Esophagus muscularis mucosa (tissue), 4 donors: ENCODE measurements around the gene ITPA. TPM values are rescaled to one million over a fixed set of nuclear protein-coding genes. Genes with fewer than 3 reads are reported as not detected.

Experiments
- DNase-seq: peaks from one replicate; pipeline ENCODE4 v3.0.0-alpha.2; 2017; ENCODE audit errors: extremely low spot score
- H3K27ac ChIP-seq, 4 donors: fragments of 200-600 bp; sonication (generic); replicated peaks in 1 of 4; 1 replicate in 3 of 4; 2 replicates in 1 of 4; pipeline ENCODE4 v1.5.1; 2016 to 2019; ENCODE audit warnings: mild to moderate bottlenecking in 1 of 4
- H3K27me3 ChIP-seq, 4 donors: fragments of 200-600 bp; sonication (generic); one replicate each; pipeline versions ENCODE4 v1.5.1 to v1.6.0; 2016 to 2019
- H3K36me3 ChIP-seq, 4 donors: fragments of 200-600 bp; sonication (generic); one replicate each; pipeline ENCODE4 v1.5.1; 2016 to 2019
- H3K4me1 ChIP-seq, 4 donors: fragments of 200-600 bp; sonication (generic); one replicate each; pipeline ENCODE4 v1.5.1; 2016 to 2019
- H3K4me3 ChIP-seq, 4 donors: fragments of 200-600 bp; sonication (generic); 1 replicate in 2 of 4; 2 replicates in 2 of 4; pipeline ENCODE4 v1.5.1; 2016 to 2019; ENCODE audit warnings: mild to moderate bottlenecking in 4 of 4, moderate library complexity in 1 of 4
- H3K9me3 ChIP-seq, 4 donors: fragments of 200-600 bp; sonication (generic); 1 replicate in 3 of 4; 2 replicates in 1 of 4; pipeline ENCODE4 v1.5.1; 2016 to 2019
- EP300 ChIP-seq: sonication (generic); formaldehyde crosslinking; IDR thresholded peaks from one replicate; pipeline ENCODE4 v1.6.1; 2017; ENCODE audit warnings: antibody characterized with exemption
- POLR2A ChIP-seq: fragments of 450-650 bp; IDR thresholded peaks from one replicate; pipeline ENCODE4 v1.6.1; 2017; ENCODE audit warnings: antibody characterized with exemption, moderate library complexity, mild to moderate bottlenecking, low read depth
- POLR2AphosphoS5 ChIP-seq, 2 donors: sonication (generic); formaldehyde crosslinking; IDR thresholded peaks; one replicate each; pipeline ENCODE4 v1.6.1; 2017; ENCODE audit warnings: antibody characterized with exemption in 2 of 2
- WGBS: methylation state at CpG from one replicate; pipeline ENCODE4 v1.1.5; 2018; 5-methylcytosine and 5-hydroxymethylcytosine counted together
- intact Hi-C: fragments of 100-400 bp; cut with DNase I; formaldehyde crosslinking; loops from one replicate; pipeline ENCODE4 v1.15.1; 2023
- total RNA-seq, 4 donors: library from RNA; depleted of rRNA; stranded (reverse); fragments of >200 nt; gene quantifications; one replicate each; pipeline versions ENCODE4 v1.1.0 to v1.2.1, GENCODE V29; 2016
- TF ChIP-seq, protein P1 (sequence below), 3 experiments: fragments of 200-600 bp in 2 of 3; fragments of 450-650 bp in 1 of 3; sonication (generic) in 2 of 3; IDR thresholded peaks; one replicate each; pipeline ENCODE4 v1.5.1; 2017 to 2019; ENCODE audit warnings: antibody characterized with exemption in 3 of 3, mild to moderate bottlenecking in 2 of 3, moderate library complexity in 1 of 3

The ITPA gene
- total RNA-seq, 4 donors from 2014 or later = 18.7 to 30.0 (median 27.8) TPM

GRCh38 chr20:3231889-3232588, 22.7 kb downstream of the ITPA start:
- no peak overlapping the region for H3K4me3 ChIP-seq
- TF ChIP-seq POLR2AphosphoS5 (IDR thresholded peaks at IDR 0.05) = no peak
- TF ChIP-seq, protein P1, sequence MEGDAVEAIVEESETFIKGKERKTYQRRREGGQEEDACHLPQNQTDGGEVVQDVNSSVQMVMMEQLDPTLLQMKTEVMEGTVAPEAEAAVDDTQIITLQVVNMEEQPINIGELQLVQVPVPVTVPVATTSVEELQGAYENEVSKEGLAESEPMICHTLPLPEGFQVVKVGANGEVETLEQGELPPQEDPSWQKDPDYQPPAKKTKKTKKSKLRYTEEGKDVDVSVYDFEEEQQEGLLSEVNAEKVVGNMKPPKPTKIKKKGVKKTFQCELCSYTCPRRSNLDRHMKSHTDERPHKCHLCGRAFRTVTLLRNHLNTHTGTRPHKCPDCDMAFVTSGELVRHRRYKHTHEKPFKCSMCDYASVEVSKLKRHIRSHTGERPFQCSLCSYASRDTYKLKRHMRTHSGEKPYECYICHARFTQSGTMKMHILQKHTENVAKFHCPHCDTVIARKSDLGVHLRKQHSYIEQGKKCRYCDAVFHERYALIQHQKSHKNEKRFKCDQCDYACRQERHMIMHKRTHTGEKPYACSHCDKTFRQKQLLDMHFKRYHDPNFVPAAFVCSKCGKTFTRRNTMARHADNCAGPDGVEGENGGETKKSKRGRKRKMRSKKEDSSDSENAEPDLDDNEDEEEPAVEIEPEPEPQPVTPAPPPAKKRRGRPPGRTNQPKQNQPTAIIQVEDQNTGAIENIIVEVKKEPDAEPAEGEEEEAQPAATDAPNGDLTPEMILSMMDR (IDR thresholded peaks at IDR 0.05) = no peak
- TF ChIP-seq EP300 = no peak
- no peak for TF ChIP-seq POLR2A
- H3K9me3 ChIP-seq = no peaks in the 10 kb centered on the region
- intact Hi-C loops = no loop called here
- peaks cover 0 to 6% (median 1%) of the 10 kb centered on the region in 4 donors for H3K36me3 ChIP-seq
- H3K4me1 ChIP-seq = no peaks in the 10 kb centered on the region
- 92% methylated on average over 14 of the region's 15 CpGs for WGBS
- DNase-seq = no peak
- no peak overlapping the region for H3K27ac ChIP-seq
- H3K27me3 ChIP-seq = peaks cover 0 to 30% (median 3%) of the 10 kb centered on the region in 4 donors

DNA sequence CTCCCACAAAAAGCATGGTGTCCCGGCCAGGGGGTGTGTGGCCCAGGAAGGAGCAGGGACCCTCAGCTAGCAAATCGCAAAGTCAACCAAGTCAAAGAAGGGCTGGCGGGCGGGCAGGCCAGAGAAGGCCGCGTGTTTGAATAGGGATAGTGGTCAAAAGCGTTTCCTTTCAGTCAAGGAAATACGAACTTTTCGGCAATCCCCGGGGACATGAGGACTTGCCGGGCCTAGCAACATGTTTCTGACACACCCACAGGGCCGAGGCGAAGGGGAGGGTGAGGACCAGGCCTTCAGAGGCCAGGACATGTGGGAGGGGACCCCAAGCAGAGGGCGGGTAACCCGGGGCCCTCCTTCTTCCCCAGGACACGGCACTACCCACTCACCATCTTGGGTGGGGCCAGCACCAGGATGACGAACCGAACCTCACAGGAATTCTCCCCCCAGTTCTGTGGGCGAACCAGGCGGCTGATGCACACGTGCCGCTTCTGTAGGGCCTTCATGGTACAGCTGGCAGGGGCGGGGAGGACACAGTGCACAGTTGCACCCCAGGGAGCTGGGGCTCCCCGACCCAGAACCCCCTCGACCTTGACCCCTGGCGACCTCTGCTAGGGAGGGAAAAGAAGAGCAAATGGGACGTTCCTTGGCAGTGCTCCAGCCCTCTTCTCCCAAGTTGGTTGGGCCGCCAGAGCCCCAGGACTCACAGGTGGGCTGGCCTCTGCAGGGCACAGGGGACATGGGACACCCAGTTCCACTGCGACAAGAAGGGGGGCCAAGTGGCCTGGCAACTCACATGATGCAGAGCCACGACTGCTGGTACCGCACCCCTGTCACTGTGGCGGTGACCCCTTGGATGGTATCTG, 24.1 kb downstream of the ITPA start:
- H3K27ac ChIP-seq = no peak overlapping the region
- H3K27me3 ChIP-seq = peaks cover 0 to 43% (median 12%) of the 10 kb centered on the region in 4 donors
- intact Hi-C loops = no loop called here
- no peaks in the 10 kb centered on the region for H3K9me3 ChIP-seq
- H3K36me3 ChIP-seq = no peaks in the 10 kb centered on the region
- no peak overlapping the region for H3K4me3 ChIP-seq
- WGBS = 92% methylated on average over 27 of the region's 32 CpGs
- peaks cover 6 to 9% (median 8%) of the 10 kb centered on the region in 4 donors for H3K4me1 ChIP-seq
- TF ChIP-seq, protein P1 (IDR thresholded peaks at IDR 0.05) = no peak
- no peak for TF ChIP-seq POLR2A
- TF ChIP-seq EP300 = no peak
- TF ChIP-seq POLR2AphosphoS5 (IDR thresholded peaks at IDR 0.05) = no peak
- no peak for DNase-seq

GRCh38 chr20:3233991-3234498, 24.7 kb downstream of the ITPA start:
- H3K27me3 ChIP-seq = peaks cover 5 to 50% (median 17%) of the 10 kb centered on the region in 4 donors
- no peak for DNase-seq
- H3K4me3 ChIP-seq = no peak overlapping the region
- H3K4me1 ChIP-seq = peaks cover 11 to 16% (median 15%) of the 10 kb centered on the region in 4 donors
- TF ChIP-seq, protein P1 (IDR thresholded peaks at IDR 0.05) = no peak
- TF ChIP-seq POLR2AphosphoS5 (IDR thresholded peaks at IDR 0.05) = no peak
- no peak for TF ChIP-seq POLR2A
- TF ChIP-seq EP300 = no peak
- H3K36me3 ChIP-seq = no peaks in the 10 kb centered on the region
- intact Hi-C loops = no loop called here
- 86% methylated on average over 25 of the region's 25 CpGs for WGBS
- H3K9me3 ChIP-seq = no peaks in the 10 kb centered on the region
- no peak overlapping the region for H3K27ac ChIP-seq

GRCh38 chr20:3235666-3236324, 26.5 kb downstream of the ITPA start:
- DNase-seq = no peak
- H3K9me3 ChIP-seq = no peaks in the 10 kb centered on the region
- H3K27ac ChIP-seq = no peak overlapping the region
- H3K36me3 ChIP-seq = no peaks in the 10 kb centered on the region
- TF ChIP-seq, protein P1 (IDR thresholded peaks at IDR 0.05) = no peak
- no peak for TF ChIP-seq POLR2AphosphoS5 (IDR thresholded peaks at IDR 0.05)
- no peak for TF ChIP-seq EP300
- no peak for TF ChIP-seq POLR2A
- H3K4me1 ChIP-seq = peaks cover 20 to 30% (median 28%) of the 10 kb centered on the region in 4 donors
- 87% methylated on average over 4 of the region's 4 CpGs for WGBS
- H3K27me3 ChIP-seq = peaks cover 7 to 67% (median 29%) of the 10 kb centered on the region in 4 donors
- intact Hi-C loops = no loop called here
- H3K4me3 ChIP-seq = no peak overlapping the region
